NAMALWA (cell line): Measurements from ENCODE around the gene RRP15.
A peak's percentile ranks its signal among the peaks of the same experiment; 100 is the strongest.

ENCODE experiments used
- DNase-seq: peaks from one replicate; pipeline ENCODE4 v3.0.0-alpha.2; 2015; ENCODE audit warnings: low spot score

The RRP15 gene

DNA sequence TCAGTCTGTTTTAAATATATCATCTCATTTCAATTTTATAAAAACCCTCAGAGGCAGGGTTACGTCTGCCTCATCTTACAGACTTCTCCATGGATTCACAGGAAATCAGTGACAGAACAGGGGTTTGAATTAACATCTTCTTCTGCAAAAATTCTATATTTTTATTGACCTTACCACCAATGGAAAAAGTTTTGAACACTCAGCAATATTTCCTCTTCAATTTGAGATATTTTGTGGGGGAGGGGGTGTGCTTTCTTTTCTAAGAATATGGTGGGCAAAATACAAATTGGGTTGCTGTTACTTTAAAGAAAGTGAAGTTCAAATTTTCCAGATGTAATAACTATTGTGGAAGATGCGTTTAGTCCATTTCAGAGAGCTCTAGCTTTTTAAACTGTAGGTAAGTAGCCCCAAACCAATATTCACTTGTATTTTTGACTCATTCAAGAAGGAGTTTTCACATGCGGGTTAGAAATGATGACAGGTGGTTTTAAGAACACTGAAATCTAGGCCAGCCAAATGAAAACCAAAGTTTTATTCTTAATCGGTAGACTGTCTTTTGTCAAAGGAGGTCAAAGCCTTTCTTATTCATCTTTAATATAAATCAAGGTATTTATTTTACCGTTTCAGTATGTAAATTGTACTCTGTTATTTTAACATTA is 77.5 kb downstream of the RRP15 start:
- DNase-seq: no peak

DNA sequence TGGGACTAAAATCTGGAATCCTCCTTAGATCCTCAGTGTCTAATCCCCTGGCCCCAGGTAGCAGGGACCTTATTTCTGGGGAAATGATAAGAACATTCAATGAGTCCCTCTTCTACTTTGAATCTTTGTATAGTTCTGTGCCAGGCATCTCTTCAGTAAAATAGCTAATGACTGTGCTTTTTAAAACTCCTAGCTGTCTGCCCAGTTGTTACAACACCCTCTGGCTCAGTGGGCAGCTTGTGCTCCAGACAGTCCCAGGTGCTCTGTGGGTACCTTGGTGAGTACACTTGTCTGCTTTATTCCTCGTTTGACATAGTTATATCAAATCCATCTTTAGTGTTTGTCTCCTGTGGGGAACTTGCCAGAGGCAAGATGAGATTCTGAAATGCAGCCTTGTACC is 78.0 kb downstream of the RRP15 start:
- no peak for DNase-seq

DNA sequence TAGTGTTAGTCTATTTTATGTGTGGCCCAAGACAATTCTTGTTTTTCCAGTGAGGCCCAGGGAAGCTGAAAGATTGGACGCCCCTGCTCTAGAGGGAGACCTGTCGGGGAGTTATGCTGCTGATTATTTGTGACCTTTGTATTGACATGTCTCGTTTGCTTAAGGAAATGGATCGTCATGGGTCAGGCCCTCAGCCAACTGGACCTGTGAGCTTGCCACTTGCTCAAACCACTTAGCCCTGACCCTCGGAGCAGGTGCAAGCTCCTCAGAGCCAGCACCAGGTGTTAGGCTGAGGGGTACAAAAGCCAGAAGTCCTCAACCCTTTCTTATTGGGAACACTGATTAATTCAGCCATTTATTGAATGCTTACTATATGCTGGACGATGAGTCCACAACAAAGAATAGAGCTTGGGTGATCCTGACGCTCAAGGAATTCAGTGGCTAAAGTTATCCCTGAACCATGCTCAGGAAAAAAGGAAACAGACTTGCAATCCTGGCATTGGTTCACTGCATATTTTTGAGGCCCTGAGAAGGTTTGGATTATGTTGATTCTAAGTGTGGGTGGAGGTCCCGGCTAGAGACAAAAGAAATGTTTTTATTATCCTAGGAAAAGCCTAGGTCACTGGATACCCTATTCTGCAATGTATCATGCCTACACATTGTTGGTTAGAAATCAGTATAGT is 79.1 kb downstream of the RRP15 start:
- no peak for DNase-seq

DNA sequence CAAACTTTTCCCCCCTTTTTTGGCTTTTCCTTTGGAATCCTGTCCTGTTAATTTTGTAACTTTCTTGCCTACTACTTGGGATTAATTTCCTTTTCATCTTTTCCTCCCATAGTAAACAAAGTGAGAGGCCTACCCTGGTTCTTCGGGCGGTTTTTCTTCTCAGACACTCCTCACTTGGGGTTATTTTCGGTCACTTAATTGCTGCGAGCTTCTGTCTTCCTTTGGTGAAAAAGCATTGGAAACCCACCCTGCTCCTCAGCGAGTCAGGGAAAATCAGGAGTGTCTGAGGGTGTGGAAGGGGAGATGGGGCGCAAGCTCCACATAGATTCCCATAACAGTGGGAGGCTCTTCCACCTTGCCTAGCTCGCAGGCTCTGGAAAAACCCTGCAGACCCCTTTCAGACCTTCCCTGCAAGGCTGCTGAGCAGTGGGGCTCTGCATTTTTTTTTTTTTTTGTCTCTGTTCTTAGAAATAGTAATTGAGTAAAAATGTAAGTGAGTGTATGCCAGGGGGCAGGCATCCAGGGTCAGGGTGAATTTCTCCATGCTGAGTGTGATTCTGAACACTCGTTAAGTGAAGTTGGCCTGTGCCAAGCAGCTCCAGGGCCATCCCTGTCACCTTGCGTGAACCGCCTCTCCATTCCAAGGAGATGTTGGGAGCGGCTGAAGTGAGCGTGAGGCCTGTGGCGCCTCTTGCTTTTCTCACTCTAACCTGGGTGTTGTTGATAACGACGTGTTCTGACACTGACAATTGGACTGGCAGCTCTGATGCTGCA is 80.3 kb downstream of the RRP15 start:
- DNase-seq: no peak

DNA sequence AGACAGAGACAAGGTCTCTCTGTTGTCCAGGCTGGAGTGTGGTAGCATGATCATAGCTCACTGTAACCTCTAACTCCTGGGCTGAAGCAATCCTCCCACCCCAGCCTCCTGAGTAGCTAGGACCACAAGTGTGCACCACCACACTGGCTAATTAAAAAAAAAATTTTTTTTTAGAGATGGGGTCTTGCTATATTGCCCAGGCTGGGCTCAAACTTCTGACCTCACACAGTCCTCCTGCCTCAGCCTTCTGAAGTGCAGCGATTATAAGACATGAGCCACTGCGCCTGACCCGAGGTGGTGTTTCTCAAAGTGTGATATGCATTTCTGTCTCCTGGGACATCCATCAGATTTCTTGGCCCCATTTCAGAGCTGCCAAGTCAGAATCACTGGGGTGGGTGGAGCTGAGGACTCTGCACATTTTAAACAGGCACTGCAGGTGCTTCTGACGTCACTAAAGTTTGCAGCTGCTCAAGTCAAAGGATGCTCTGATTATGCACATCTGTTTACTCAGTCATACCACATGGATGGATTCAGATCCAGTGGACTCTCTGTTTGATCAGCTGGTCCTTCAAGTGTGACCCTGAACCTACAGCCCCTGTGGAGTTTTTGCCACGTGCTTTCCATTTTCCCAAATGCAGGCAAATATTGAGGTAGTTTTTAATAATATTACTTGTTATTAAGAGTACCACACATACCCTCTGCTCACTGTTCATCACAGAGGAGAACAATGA is 81.4 kb downstream of the RRP15 start:
- peak; percentile 72 for DNase-seq

DNA sequence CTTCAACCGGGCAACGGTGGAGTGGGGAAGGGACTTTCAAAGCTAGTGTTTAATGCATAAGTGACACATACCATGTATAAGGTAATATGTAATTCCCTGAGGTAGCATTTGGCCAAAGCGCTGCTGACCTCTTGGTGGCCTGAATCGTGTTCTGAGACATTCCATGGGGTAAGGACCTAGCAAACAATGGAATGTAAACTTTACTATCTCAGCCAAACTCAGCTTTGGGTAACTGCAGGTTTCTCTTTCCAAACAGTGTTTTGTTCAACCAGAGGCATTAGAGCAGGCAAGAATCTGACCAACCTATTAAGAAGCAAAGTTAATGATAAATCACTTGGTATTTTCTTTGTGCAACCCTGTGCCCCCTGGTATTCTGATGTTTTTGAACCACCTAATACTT is 82.0 kb downstream of the RRP15 start:
- DNase-seq: no peak

DNA sequence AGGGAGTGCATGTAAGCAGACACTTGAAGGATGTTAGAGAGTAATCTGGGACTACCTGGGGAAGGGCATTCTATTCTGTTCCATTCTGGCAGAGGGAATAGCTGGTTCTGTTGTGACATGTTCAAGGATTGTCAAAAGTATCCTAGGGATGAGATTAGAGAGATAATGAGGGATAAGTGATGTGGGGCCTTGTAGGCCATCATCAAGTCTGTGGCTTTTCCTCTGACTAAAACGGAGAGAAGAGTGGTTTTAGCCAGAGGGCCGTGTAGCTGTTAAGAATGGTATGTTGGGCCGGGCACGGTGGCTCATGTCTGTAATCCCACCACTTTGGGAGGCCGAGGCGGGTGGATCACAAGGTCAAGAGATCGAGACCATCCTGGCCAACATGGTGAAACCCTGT is 83.6 kb downstream of the RRP15 start:
- no peak for DNase-seq

DNA sequence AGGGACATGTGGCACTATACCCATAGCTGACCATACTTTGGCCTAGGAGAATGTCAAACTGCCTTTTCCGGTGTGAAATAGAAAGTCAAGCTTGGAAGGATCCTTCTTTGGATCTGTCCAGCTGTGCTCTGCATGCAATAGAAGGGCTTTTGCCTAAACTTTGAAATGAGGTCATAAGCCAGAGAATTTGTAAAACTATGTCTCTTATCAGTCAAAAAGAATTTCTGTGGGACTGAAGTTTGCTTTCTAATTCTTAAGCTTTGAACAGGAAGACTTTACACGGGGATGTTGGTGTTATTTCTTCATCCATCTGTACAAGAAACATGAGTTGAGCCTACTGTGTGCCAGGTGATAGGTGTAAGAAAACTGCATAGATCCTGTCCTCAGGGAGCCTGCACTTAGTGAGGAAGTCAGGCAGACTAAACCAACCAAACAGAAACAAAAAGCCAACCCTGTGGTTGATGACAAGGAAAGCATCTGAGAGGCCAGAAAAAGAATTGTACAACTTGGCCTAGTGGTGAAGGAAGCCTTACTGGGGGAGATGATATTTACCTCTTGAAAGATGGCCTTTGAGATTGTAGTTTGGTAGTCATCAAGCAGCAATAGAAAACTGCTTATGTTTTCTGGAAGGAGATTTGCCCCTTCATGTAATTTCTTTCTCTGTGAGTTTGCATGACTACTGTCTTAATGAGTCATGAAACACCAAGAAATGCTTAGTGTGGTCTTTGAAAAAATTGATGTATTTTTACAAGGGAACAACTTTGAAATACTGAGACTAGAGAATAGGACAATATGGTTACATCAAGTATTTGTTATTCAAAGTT is 84.8 kb downstream of the RRP15 start:
- no peak for DNase-seq

DNA sequence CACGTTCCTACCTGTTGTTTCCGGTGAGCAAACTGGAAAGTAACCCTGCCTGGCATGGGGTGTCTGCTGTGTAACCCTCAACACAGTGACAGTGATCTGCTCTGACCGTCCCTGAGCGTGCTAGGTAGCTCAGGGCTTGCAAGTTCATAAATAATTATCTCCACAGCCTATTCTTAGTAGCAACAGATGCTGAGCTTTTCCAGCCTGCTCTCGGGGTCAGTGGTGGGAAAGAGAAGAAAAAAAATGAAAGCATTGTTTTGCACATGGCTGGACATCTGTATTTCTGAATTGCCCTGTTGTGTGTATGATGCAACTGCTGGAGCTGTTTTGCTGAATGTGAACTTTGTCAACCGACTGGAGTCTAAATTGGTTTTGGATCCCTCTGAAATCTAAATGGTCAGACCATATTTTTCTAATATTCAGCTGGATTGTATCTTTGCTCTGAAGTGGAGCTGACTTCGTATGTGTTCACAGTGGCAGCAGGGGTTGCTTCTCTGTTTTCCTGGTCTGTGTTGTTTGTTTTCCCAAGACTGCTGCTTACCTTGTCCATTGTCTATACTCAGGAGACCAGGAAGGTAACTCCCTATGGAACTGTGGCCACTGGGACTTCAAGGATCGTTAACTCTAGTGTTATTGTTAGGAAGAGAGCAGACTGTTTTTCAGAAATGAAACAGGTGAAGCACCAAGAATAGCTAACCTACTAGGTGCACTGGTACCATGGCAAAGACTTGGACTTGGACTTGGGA is 87.0 kb downstream of the RRP15 start:
- no peak for DNase-seq

DNA sequence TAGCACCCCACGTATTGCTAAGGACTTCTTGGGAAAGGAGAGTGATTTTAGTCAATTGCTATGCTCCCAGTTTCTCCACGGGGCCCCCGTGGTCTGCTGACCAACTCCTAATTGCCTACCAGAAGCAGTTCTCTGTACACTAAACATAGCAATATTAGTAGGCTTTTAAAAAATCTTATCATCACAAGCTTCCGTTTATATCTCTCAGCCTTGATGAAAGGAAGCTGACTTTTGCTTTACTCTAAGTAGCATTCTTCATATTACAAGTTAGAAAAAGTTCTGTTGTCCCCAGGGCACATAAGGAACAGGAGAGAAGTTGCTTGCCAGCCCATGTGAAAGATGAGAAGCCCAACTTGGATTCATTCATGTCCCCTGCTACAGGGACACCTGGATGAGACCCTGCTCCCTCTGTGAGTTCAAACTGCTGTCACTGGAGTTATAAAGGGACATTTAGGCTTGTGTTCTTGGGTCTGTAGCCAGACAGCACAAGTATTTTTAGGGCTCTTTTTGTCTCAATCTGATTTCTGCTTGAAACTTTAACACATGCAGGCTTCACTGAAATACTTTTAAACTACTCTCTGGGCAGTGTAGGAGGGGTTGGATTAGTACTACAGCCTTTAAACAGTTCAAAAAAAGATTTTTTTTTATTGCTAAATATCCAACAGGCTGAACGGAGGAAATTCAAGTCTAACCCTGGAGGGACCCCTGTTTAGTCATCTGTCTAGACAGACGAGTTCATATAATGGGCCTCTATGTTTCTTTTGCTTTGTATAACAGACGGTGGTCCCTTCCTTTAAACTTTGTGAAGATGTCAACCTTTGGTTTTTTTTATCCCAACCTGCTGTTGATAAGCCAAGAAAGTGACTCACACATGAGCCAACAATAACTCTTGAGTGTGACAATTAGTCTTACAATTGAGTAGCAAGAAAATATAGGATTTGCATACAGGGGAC is 89.6 kb downstream of the RRP15 start:
- no peak for DNase-seq

DNA sequence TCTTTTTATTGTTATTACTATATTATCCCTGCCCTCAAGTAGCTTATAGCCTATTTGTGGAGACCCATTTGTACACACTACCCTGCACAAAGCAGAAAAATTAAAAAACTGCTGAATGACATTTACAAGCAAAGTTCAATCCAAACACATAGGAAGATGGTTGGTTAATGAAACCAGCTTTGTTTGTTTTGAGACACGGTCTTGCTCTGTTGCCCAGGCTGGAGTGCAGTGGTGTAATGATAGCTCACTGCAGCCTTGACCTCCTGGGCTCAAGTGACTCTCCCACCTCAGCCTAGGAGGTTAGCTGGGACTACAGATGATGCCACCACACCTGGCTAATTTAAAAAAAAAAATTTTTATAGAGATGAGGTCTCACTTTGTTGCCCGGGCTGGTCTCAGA is 91.6 kb downstream of the RRP15 start:
- no peak for DNase-seq

DNA sequence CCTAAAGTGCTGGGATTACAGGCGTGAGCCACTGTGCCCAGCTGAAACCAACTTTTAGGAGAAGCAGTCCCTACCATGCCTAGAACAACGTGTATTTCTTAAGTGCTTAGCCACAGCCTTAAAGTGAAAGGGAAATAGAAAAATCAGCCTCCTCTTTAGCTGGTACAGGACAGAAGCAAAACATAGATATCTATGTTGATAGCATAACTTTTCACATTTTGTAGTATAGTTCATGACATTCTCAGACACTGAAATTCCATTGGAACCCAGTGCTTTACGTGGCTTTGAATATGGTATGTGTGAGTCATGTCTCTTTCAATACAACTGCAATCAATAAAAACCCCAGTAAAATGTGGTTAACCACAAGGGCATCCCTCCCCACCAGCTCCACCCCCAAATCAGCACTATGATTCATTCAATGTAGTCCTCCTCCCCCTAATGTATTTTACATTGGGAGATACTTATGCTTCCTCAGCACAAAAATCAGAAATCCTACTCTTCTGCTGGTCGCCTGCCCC is 92.1 kb downstream of the RRP15 start:
- no peak for DNase-seq

DNA sequence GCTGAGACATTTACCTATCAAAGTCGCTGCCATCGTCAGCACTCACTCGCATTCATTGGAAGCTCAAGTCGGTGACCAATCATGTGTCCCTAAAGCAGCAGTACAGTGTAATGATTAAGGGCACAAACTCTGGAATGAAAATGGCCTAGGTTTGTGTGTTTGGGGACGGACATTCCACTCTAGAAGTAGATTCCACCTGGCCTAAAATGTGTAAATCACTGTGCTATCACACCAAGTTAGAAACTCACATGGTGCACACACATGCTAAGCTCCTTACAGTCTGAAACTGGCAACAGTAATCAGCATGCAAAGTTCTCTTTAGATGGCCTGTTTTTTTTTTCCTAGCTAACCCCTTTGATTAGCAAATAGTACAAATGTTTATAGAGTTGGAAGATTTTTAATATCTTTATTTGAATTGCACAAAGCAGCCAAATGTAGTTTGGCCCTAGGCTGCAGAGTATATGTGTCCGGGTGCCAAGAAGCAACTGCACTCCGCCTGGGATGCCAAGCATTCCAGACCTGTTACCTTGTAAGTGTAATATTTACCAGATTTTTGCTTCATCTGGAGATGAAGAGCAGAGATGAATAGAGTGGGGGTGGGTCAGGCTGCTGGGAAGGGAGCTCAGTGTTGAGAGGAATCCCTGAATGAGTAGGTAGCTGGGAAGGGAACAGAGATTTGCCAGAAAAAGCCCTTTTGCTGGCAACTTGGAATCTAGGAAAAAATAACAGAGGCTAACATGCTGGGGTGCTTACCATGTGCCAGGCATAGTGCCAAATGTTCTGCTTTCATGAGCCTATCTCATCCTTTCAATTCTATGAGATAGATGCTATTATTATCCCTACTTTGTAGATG is 95.3 kb downstream of the RRP15 start:
- no peak for DNase-seq

DNA sequence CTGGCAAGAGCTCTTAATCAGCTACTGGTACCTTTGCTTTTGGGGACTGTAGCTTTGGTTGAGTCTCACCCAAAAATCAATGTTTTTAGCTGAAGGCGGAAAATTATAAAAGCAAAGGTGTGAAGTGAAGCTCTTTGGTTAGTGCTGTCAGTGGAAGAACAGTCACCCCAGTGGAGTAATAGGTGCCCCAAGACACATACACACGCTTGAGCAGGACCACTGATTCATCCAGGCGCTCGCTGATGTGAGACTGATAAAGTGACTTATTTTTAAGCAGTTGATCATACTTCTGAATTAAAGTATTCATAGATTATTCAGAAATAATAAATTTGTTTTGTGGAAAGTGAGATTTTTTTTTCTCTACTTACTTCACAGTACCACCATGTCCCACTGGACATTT is 97.2 kb downstream of the RRP15 start:
- DNase-seq: no peak

DNA sequence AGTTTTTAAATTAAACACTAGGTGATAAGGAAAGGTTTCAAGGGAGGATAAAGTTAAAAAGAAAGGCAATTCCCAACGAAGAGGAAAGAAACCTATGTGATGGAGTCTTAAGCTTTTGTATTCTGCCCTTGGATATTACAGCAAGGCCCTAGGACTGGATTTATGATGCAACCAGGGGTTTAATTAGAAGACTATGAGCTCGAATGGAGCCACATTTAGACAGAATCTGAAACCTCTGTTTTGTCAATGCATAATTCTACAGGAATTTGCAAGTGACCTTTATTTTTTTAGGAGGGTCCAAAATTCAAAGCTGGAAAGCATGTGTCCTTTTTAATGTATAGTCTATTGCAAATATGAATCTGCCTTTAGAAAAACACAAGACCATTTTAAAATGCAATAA is 98.0 kb downstream of the RRP15 start:
- no peak for DNase-seq

DNA sequence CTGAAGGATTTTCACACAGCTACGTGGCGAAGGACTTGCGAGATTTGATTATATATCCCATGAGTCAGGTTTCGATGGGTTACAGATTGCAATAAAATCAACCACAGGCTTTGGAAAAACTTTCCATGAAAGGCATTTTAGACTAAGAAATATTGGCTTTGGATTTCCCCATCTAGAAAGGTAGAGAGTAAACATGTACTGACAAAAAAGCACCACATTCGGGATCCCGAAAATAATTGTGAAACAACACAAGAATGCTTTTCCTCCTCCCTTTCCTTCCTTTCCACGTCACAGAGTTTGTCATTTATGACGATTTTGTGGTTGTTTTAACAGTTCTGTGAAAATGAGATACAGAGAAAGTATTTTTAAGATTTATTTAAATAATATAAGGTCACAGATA is 98.6 kb downstream of the RRP15 start:
- DNase-seq: no peak

DNA sequence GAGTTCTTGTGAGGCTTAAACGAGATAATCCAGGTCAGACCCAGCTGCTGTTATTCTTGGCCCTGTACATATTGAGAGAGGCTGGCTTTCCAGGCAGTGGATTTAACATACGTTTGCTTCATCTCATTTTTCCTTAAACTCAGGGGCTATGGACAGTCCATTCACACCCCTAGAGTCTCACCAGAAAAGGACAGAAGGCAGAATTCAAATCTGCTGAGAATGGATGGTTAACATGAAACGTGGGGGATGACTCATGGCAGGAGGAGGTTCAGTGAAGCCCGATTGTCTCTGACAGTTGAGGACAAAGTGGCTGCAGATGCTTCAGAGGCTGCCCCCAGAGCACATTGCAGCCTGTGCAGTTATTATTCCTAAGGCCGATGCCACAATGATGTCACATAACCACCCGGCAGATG is 99.5 kb downstream of the RRP15 start:
- no peak for DNase-seq
